Effector memory CD8-positive, alpha-beta T cell (primary cell): ENCODE measurements around the gene EIF4G3.
"Not testable (repeated sequence)": the region's sequence is repeated elsewhere in the genome, so short reads cannot be mapped to it uniquely, and the experiment has no call there.

Source experiments
- ATAC-seq: fragments of 150-1000 bp; cut with Tn5 transposase; replicated peaks from 2 replicates; pipeline ENCODE4 v1.10.0; 2021; ENCODE audit warnings: mild to moderate bottlenecking, moderate library complexity
- DNase-seq, 3 experiments: peaks; one replicate each; pipeline ENCODE4 v3.0.0; 2021
- H3K27ac Mint-ChIP-seq, 2 donors: one replicate each; pipeline ENCODE4 v1.8.0; 2022; ENCODE audit warnings: mild to moderate bottlenecking in 2 of 2, mixed read lengths in 2 of 2, moderate library complexity in 2 of 2
- H3K27me3 Mint-ChIP-seq, 2 donors: one replicate each; pipeline ENCODE4 v1.8.0; 2022; ENCODE audit warnings: mixed read lengths in 2 of 2
- H3K36me3 Mint-ChIP-seq: one replicate; pipeline ENCODE4 v1.8.0; 2022; ENCODE audit warnings: mild to moderate bottlenecking, moderate library complexity, mixed read lengths; ENCODE audit not compliant: insufficient read depth
- H3K4me1 Mint-ChIP-seq, 2 donors: one replicate each; pipeline ENCODE4 v1.8.0; 2022; ENCODE audit warnings: low read depth in 2 of 2, mixed read lengths in 2 of 2
- H3K4me3 Mint-ChIP-seq, 2 donors: one replicate each; pipeline ENCODE4 v1.8.0; 2022; ENCODE audit warnings: mild to moderate bottlenecking in 2 of 2, mixed read lengths in 2 of 2, moderate library complexity in 2 of 2
- H3K9me3 Mint-ChIP-seq, 2 donors: one replicate each; pipeline ENCODE4 v1.8.0; 2022; ENCODE audit warnings: mixed read lengths in 2 of 2
- total RNA-seq, 9 experiments: gene quantifications; one replicate each; lab custom pipeline; 2026; lab: John Stamatoyannopoulos, UW

Gene EIF4G3
- total RNA-seq, result 51.5 to 118 (median 85.5) reads per million in 9 experiments

GRCh38 chr1:21176586-21177555 lies at the start of gene EIF4G3:
TSS of gene EIF4G3 (minus strand) at chr1:21176897. CDS start at chr1:21002742, 174,155 bp downstream.
- Mint-ChIP-seq H3K4me1 (peaks cover 16 to 23% of the 10 kb centered on the region in 2 donors), H3K27ac (peak within 1 kb of the TSS; percentile 92 to 95), H3K36me3 (peaks cover 17% of the 10 kb centered on the region), H3K27me3 (no peaks in the 10 kb centered on the region), H3K4me3 (peak within 1 kb of the TSS; percentile 95 to 97), H3K9me3 (no peaks in the 10 kb centered on the region)
- ATAC-seq, result peak; percentile 84
- peak; percentile 100 for DNase-seq

- Mint-ChIP-seq H3K36me3 (peaks cover 55% of the 10 kb centered on the region), H3K9me3 (no peaks in the 10 kb centered on the region), H3K4me3 (no peak overlapping the region), H3K27me3 (no peaks in the 10 kb centered on the region), H3K4me1 (no peaks in the 10 kb centered on the region), H3K27ac (peak overlapping the region in 1 of 2 donors; percentile 41)
- DNase-seq, result no peak
- no peak for ATAC-seq
Measured at GRCh38 chr1:21225065-21225464, 48.4 kb upstream of the EIF4G3 start.

GRCh38 chr1:21220815-21221214 lies 44.1 kb upstream of the EIF4G3 start:
- Mint-ChIP-seq H3K4me3 (no peak overlapping the region), H3K36me3 (peaks cover 50% of the 10 kb centered on the region), H3K27me3 (no peaks in the 10 kb centered on the region), H3K4me1 (no peaks in the 10 kb centered on the region), H3K9me3 (no peaks in the 10 kb centered on the region), H3K27ac (no peak overlapping the region)
- no peak for ATAC-seq
- no peak for DNase-seq

GRCh38 chr1:21219674-21220073 lies 43.0 kb upstream of the EIF4G3 start:
- Mint-ChIP-seq H3K4me3 (no peak overlapping the region), H3K36me3 (peaks cover 43% of the 10 kb centered on the region), H3K27ac (no peak overlapping the region), H3K9me3 (no peaks in the 10 kb centered on the region), H3K27me3 (no peaks in the 10 kb centered on the region), H3K4me1 (no peaks in the 10 kb centered on the region)
- DNase-seq (no peak), ATAC-seq (no peak)

- DNase-seq (peak; percentile 10 to 24 (median 15)), ATAC-seq (peak; percentile 35)
- Mint-ChIP-seq H3K27me3 (no peaks in the 10 kb centered on the region), H3K4me1 (no peaks in the 10 kb centered on the region), H3K4me3 (no peak overlapping the region), H3K27ac (peak overlapping the region; percentile 32 to 83), H3K36me3 (peaks cover 38% of the 10 kb centered on the region), H3K9me3 (no peaks in the 10 kb centered on the region)
Measured at GRCh38 chr1:21217812-21218596, 41.3 kb upstream of the EIF4G3 start.

GRCh38 chr1:21216835-21217811 lies 40.4 kb upstream of the EIF4G3 start:
- Mint-ChIP-seq H3K27me3 (no peaks in the 10 kb centered on the region), H3K4me1 (no peaks in the 10 kb centered on the region), H3K36me3 (peaks cover 38% of the 10 kb centered on the region), H3K4me3 (no peak overlapping the region), H3K27ac (peak overlapping the region; percentile 32 to 58), H3K9me3 (no peaks in the 10 kb centered on the region)
- DNase-seq (peak; percentile 58 to 64 (median 63)), ATAC-seq (peak; percentile 66)

GRCh38 chr1:21212126-21212525 lies 35.4 kb upstream of the EIF4G3 start:
- DNase-seq (no peak), ATAC-seq (no peak)
- Mint-ChIP-seq H3K27me3 (peaks cover 0 to 9% of the 10 kb centered on the region in 2 donors), H3K36me3 (peaks cover 4% of the 10 kb centered on the region), H3K4me3 (no peak overlapping the region), H3K9me3 (no peaks in the 10 kb centered on the region), H3K27ac (peak overlapping the region in 1 of 2 donors; percentile 54), H3K4me1 (no peaks in the 10 kb centered on the region)

- not testable (repeated sequence) for H3K27me3 Mint-ChIP-seq, H3K36me3 Mint-ChIP-seq, H3K27ac Mint-ChIP-seq, ATAC-seq, H3K4me1 Mint-ChIP-seq, DNase-seq, H3K9me3 Mint-ChIP-seq, H3K4me3 Mint-ChIP-seq
Measured at GRCh38 chr1:21208137-21208700, 31.5 kb upstream of the EIF4G3 start.

- no peaks in the 10 kb centered on the region for H3K9me3 Mint-ChIP-seq
- no peak overlapping the region for H3K27ac Mint-ChIP-seq
- DNase-seq (no peak), ATAC-seq (no peak)
- peaks cover 0 to 2% of the 10 kb centered on the region in 2 donors for H3K27me3 Mint-ChIP-seq
- H3K4me1 Mint-ChIP-seq, result no peaks in the 10 kb centered on the region
- no peak overlapping the region for H3K4me3 Mint-ChIP-seq
- H3K36me3 Mint-ChIP-seq, result no peaks in the 10 kb centered on the region
Measured at GRCh38 chr1:21206117-21206516, 29.4 kb upstream of the EIF4G3 start.

- no peaks in the 10 kb centered on the region for H3K36me3 Mint-ChIP-seq
- no peaks in the 10 kb centered on the region for H3K27me3 Mint-ChIP-seq
- no peaks in the 10 kb centered on the region for H3K9me3 Mint-ChIP-seq
- DNase-seq (no peak), ATAC-seq (no peak)
- H3K27ac Mint-ChIP-seq, result no peak overlapping the region
- H3K4me3 Mint-ChIP-seq, result no peak overlapping the region
- no peaks in the 10 kb centered on the region for H3K4me1 Mint-ChIP-seq
Measured at GRCh38 chr1:21205416-21205815, 28.7 kb upstream of the EIF4G3 start.

GRCh38 chr1:21201650-21202049 lies 25.0 kb upstream of the EIF4G3 start:
- Mint-ChIP-seq H3K9me3 (no peaks in the 10 kb centered on the region), H3K4me3 (no peak overlapping the region), H3K36me3 (peaks cover 2% of the 10 kb centered on the region), H3K27me3 (peaks cover 10 to 18% of the 10 kb centered on the region in 2 donors), H3K4me1 (no peaks in the 10 kb centered on the region), H3K27ac (no peak overlapping the region)
- ATAC-seq (no peak), DNase-seq (no peak)

GRCh38 chr1:21201238-21201637 lies 24.5 kb upstream of the EIF4G3 start:
- not testable (repeated sequence) for H3K36me3 Mint-ChIP-seq, H3K4me3 Mint-ChIP-seq, H3K27ac Mint-ChIP-seq, ATAC-seq, H3K9me3 Mint-ChIP-seq, H3K4me1 Mint-ChIP-seq, DNase-seq
- peaks cover 14 to 22% of the 10 kb centered on the region in 2 donors for H3K27me3 Mint-ChIP-seq
